SK-N-SH (cell line): ENCODE data around the gene SHANK1. TPM values are rescaled to one million over a fixed set of nuclear protein-coding genes. Genes with fewer than 3 reads are reported as not detected.

Experiments
- CTCF ChIA-PET: fragments of 300-600, 350-600 bp; formaldehyde crosslinking; extraction: SDS; loops from one replicate; lab custom pipeline; 2021; lab: Yijun Ruan, JAX
- POLR2A ChIA-PET: fragments of 350-600 bp; sonication (Branson Sonifier 250); formaldehyde crosslinking; extraction: SDS; loops from one replicate; lab custom pipeline; 2020; ENCODE audit warnings: antibody characterized with exemption, inconsistent platforms; lab: Yijun Ruan, JAX
- DNase-seq: peaks from one replicate; pipeline ENCODE4 v3.0.0; 2012
- H2AFZ ChIP-seq: fragments of 200-600 bp; sonication (generic); 2 replicates; pipeline ENCODE4 v1.8.1; 2016; ENCODE audit warnings: antibody characterized with exemption, mild to moderate bottlenecking, low read depth
- H3F3A ChIP-seq: fragments of 200-600 bp; sonication (generic); replicated peaks from 2 replicates; pipeline ENCODE3; 2016; ENCODE audit warnings: antibody characterized with exemption, mild to moderate bottlenecking; ENCODE audit not compliant: insufficient read depth
- H3K27ac ChIP-seq, 2 experiments: fragments of 200-500 bp in 1 of 2; fragments of 200-600 bp in 1 of 2; sonication (Bioruptor generic) in 1 of 2; sonication (generic), shearing (Covaris generic) in 1 of 2; 2 replicates each; pipeline versions ENCODE4 v1.5.1 to v1.6.1; 2014 to 2016; ENCODE audit warnings: low read depth in 2 of 2, inconsistent platforms in 1 of 2, low read length in 1 of 2, mild to moderate bottlenecking in 1 of 2, mixed read lengths in 1 of 2
- H3K27me3 ChIP-seq: fragments of 200-600 bp; sonication (generic), shearing (Covaris generic); 2 replicates; pipeline ENCODE4 v1.6.1; 2016; ENCODE audit warnings: mixed run types; ENCODE audit not compliant: insufficient read depth
- H3K36me3 ChIP-seq, 2 experiments: fragments of 200-500 bp in 1 of 2; fragments of 200-600 bp in 1 of 2; sonication (Bioruptor generic) in 1 of 2; sonication (generic) in 1 of 2; replicated peaks in 1 of 2; 2 replicates each; pipeline versions ENCODE3 to v1.5.1; 2014 to 2016; ENCODE audit warnings: low read length in 1 of 2, mild to moderate bottlenecking in 1 of 2; ENCODE audit not compliant: insufficient read depth in 2 of 2, control insufficient read depth in 1 of 2
- H3K4me1 ChIP-seq, 2 experiments: fragments of 200-500 bp in 1 of 2; fragments of 200-600 bp in 1 of 2; sonication (Bioruptor generic) in 1 of 2; sonication (generic), shearing (Covaris generic) in 1 of 2; 2 replicates each; pipeline versions ENCODE4 v1.5.1 to v1.6.1; 2014 to 2016; ENCODE audit warnings: low read depth in 1 of 2, low read length in 1 of 2, mixed run types in 1 of 2; ENCODE audit not compliant: insufficient read depth in 2 of 2, control insufficient read depth in 1 of 2
- H3K4me2 ChIP-seq: fragments of 200-600 bp; sonication (generic), shearing (Covaris generic); 2 replicates; pipeline ENCODE4 v1.6.1; 2017; ENCODE audit warnings: mixed run types
- H3K4me3 ChIP-seq, 2 experiments: fragments of 200-500 bp in 1 of 2; fragments of 200-600 bp in 1 of 2; sonication (Bioruptor generic) in 1 of 2; sonication (generic), shearing (Covaris generic) in 1 of 2; 2 replicates each; pipeline versions ENCODE4 v1.5.1 to v1.8.1; 2014 to 2016; ENCODE audit warnings: low read depth in 2 of 2, inconsistent platforms in 1 of 2, low read length in 1 of 2, mild to moderate bottlenecking in 1 of 2, mixed read lengths in 1 of 2, moderate library complexity in 1 of 2
- H3K79me2 ChIP-seq: fragments of 200-600 bp; sonication (generic); 2 replicates; pipeline ENCODE4 v1.8.1; 2017; ENCODE audit warnings: mild to moderate bottlenecking; ENCODE audit not compliant: insufficient read depth
- H3K9ac ChIP-seq: fragments of 200-600 bp; sonication (generic); 2 replicates; pipeline ENCODE4 v1.6.1; 2017; ENCODE audit warnings: mixed run types
- H3K9me2 ChIP-seq: fragments of 200-600 bp; sonication (generic); 2 replicates; pipeline ENCODE4 v1.6.1; 2017; ENCODE audit warnings: mixed run types
- H3K9me3 ChIP-seq: fragments of 200-600 bp; sonication (generic); 2 replicates; pipeline ENCODE4 v1.6.1; 2017; ENCODE audit warnings: mixed run types, mild to moderate bottlenecking, moderate library complexity
- H4K20me1 ChIP-seq: fragments of 200-600 bp; sonication (generic); 2 replicates; pipeline ENCODE4 v1.6.1; 2017; ENCODE audit warnings: mild to moderate bottlenecking, mixed run types; ENCODE audit not compliant: insufficient read depth
- CHD2 ChIP-seq: fragments of 150-350 bp; IDR thresholded peaks from 2 replicates; pipeline ENCODE4 v1.6.1; 2018; ENCODE audit warnings: low read length; ENCODE audit not compliant: partially characterized antibody
- ELF1 ChIP-seq: IDR thresholded peaks from 2 replicates; pipeline ENCODE4 v1.4.0; 2012
- GATA2 ChIP-seq: sonication (generic); formaldehyde crosslinking; IDR thresholded peaks from 2 replicates; pipeline ENCODE4 v1.5.0; 2020; ENCODE audit warnings: mild to moderate bottlenecking, missing genetic modification reagents
- MXI1 ChIP-seq: IDR thresholded peaks from 2 replicates; pipeline ENCODE4 v1.6.1; 2012; ENCODE audit warnings: mild to moderate bottlenecking, low read depth, low read length, improper control_type of control experiment
- RAD21 ChIP-seq: IDR thresholded peaks from 2 replicates; pipeline ENCODE4 v1.6.1; 2012; ENCODE audit warnings: mild to moderate bottlenecking, low read length
- RCOR1 ChIP-seq: fragments of 150-350 bp; IDR thresholded peaks from 2 replicates; pipeline ENCODE4 v1.6.1; 2017; ENCODE audit warnings: antibody characterized with exemption, low read length
- RXRA ChIP-seq: IDR thresholded peaks from 2 replicates; pipeline ENCODE4 v1.4.0; 2012; ENCODE audit warnings: low read depth, mild to moderate bottlenecking, borderline replicate concordance
- WGBS: methylation state at CpG from one replicate; pipeline ENCODE4 v1.1.6; 2017; ENCODE audit warnings: low lambda C conversion rate; 5-methylcytosine and 5-hydroxymethylcytosine counted together
- polyA plus RNA-seq, 3 experiments: library from polyadenylated mRNA; depleted of rRNA; stranded (reverse); fragments of >200 nt; gene quantifications; 2 replicates each; pipeline ENCODE4 v1.2.3, GENCODE V29; 2012
- TF ChIP-seq, protein P1 (sequence below): IDR thresholded peaks from 2 replicates; pipeline ENCODE4 v1.4.0; 2012; ENCODE audit warnings: low read depth
- TF ChIP-seq, protein P2 (sequence below): fragments of 150-350 bp; IDR thresholded peaks from 2 replicates; pipeline ENCODE4 v1.6.1; 2016; ENCODE audit warnings: mild to moderate bottlenecking, low read depth, low read length
- TF ChIP-seq, protein P3 (sequence below): IDR thresholded peaks from 2 replicates; pipeline ENCODE4 v1.4.0; 2012; ENCODE audit warnings: low read depth, borderline replicate concordance
- TF ChIP-seq, protein P4 (sequence below): fragments of 150-350 bp; IDR thresholded peaks from 2 replicates; pipeline ENCODE4 v1.6.1; 2017; ENCODE audit warnings: antibody characterized with exemption, low read length, low read depth, borderline replicate concordance

The SHANK1 gene
- polyA plus RNA-seq, 1 of the 3 experiments (the other 2 are of a cell fraction) = 0.28 TPM

DNA sequence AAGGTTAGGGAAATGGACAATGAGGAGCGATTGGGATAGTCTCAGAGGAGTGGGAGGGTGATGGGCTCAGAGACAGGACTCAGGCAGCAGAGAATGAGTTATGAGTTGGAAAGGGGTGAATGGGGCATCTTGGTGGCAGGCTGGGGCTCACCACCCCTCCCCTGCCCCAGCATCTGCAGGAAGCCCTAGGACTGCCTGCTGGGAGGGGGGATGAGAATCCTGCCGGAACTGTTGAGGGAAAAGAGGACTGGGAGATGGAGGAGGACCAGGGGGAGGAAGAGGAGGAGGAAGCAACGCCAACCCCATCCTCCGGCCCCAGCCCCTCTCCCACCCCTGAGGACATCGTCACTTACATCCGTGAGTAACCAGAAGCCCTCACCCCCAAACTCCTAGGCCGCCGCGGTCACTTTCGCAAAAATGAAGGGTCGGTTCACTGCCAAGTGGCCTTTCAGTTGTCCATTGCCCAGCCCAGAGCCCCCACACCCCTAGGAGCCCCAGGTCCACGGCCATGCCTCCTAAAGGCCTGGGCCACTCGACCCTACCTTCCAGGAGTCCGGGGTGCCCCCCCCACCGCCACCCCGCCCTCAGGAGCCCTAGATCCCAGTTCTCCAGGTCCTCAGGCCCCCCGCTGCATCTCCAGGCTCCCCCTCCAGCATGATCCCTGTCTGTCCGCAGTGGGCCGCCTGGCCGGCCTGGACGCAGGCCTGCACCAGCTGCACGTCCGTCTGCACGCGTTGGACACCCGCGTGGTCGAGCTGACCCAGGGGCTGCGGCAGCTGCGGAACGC, 4.3 kb upstream of the SHANK1 start:
- 41% methylated on average over 24 of the region's 31 CpGs for whole genome bisulfite sequencing
- CTCF ChIA-PET = interaction anchor here (0.7 to 6.4 kb wide), 20 partner anchors 9 to 198 kb away, joined by 3 to 113 read pairs (median 7); no protein-coding TSS in a partner anchor
- H3F3A ChIP-seq = peaks cover 3% of the 10 kb centered on the region
- peaks cover 0 to 21% of the 10 kb centered on the region in 2 experiments; a peak in 2 of 4 replicates for H3K4me1 ChIP-seq
- no peak for TF ChIP-seq RCOR1
- peak; percentile 92; the same call in 1 of the 2 replicates for TF ChIP-seq MXI1
- TF ChIP-seq, protein P1, sequence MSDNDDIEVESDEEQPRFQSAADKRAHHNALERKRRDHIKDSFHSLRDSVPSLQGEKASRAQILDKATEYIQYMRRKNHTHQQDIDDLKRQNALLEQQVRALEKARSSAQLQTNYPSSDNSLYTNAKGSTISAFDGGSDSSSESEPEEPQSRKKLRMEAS = peak; percentile 63; the same call in 1 of the 2 replicates
- TF ChIP-seq, all 33 proteins: peak for 2
- DNase-seq = no peak
- no peaks in the 10 kb centered on the region for H3K9me3 ChIP-seq
- H3K27me3 ChIP-seq = no peaks in the 10 kb centered on the region
- H2AFZ ChIP-seq = peak overlapping the region; percentile 67
- H3K79me2 ChIP-seq = peaks cover 13% of the 10 kb centered on the region
- H3K9ac ChIP-seq = peak overlapping the region; percentile 16; the same call in 1 of the 2 replicates
- no peaks in the 10 kb centered on the region for H4K20me1 ChIP-seq
- no peaks in the 10 kb centered on the region for H3K36me3 ChIP-seq
- H3K27ac ChIP-seq = peak overlapping the region; percentile 46 to 86; a peak in 3 of 4 replicates
- POLR2A ChIA-PET = interaction anchor here (0.9 to 1.4 kb wide), 4 partner anchors 14 to 81 kb away, joined by 3 to 6 read pairs (median 4); no protein-coding TSS in a partner anchor
- peak overlapping the region; percentile 62 to 72 for H3K4me3 ChIP-seq
- H3K4me2 ChIP-seq = peak overlapping the region; percentile 84
- H3K9me2 ChIP-seq = no peaks in the 10 kb centered on the region

DNA sequence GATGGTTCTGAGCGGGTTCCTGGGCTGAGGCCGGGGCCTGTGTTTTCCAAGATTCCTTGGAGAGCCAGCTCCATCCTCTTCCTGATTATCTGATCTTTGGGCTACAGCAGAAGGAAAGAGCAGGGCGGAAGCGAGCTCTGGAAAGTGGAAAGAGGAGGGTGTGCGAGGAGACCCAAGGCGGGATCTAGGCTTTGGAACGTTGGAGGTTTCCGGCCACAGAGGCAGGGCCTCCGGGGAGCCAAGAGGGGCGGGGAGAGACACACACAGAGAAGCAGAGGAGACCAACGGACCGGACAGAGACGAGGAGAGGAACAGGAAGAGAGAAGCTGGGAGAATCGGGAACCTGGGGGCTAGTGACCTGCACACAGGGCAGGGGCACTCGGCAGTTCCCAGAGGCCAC, 3.5 kb upstream of the SHANK1 start, which contains the start of gene CLEC11A:
CLEC11A (plus strand) TSS at position 296 of the 400 bp plus-strand sequence. CDS start 162 bp downstream, outside the sequence.
- no peaks in the 10 kb centered on the region for H4K20me1 ChIP-seq
- WGBS = 84% methylated on average over 15 of the region's 15 CpGs
- peaks cover 0 to 19% of the 10 kb centered on the region in 2 experiments; a peak in 2 of 4 replicates for H3K4me1 ChIP-seq
- H3K4me2 ChIP-seq = peak within 1 kb of the TSS; percentile 84
- ChIA-PET CTCF (interaction anchor here (1.0 to 6.4 kb wide), 4 partner anchors 18 to 395 kb away, joined by 3 to 113 read pairs (median 30); no protein-coding TSS in a partner anchor), POLR2A (no interaction called here)
- peak within 1 kb of the TSS; percentile 67 for H2AFZ ChIP-seq
- peaks cover 13% of the 10 kb centered on the region for H3K79me2 ChIP-seq
- H3K9me2 ChIP-seq = no peaks in the 10 kb centered on the region
- DNase-seq = no peak
- peak within 1 kb of the TSS; percentile 16; the same call in 1 of the 2 replicates for H3K9ac ChIP-seq
- H3K27ac ChIP-seq = peak within 1 kb of the TSS; percentile 46 to 86; a peak in 2 of 4 replicates
- H3K36me3 ChIP-seq = no peaks in the 10 kb centered on the region
- no peaks in the 10 kb centered on the region for H3K27me3 ChIP-seq
- peak within 1 kb of the TSS; percentile 62 to 72; a peak in 3 of 4 replicates for H3K4me3 ChIP-seq
- H3F3A ChIP-seq = no peaks in the 10 kb centered on the region
- no peaks in the 10 kb centered on the region for H3K9me3 ChIP-seq
- TF ChIP-seq ELF1 (no peak), MXI1 (no peak), RXRA (no peak), GATA2 (no peak)

DNA sequence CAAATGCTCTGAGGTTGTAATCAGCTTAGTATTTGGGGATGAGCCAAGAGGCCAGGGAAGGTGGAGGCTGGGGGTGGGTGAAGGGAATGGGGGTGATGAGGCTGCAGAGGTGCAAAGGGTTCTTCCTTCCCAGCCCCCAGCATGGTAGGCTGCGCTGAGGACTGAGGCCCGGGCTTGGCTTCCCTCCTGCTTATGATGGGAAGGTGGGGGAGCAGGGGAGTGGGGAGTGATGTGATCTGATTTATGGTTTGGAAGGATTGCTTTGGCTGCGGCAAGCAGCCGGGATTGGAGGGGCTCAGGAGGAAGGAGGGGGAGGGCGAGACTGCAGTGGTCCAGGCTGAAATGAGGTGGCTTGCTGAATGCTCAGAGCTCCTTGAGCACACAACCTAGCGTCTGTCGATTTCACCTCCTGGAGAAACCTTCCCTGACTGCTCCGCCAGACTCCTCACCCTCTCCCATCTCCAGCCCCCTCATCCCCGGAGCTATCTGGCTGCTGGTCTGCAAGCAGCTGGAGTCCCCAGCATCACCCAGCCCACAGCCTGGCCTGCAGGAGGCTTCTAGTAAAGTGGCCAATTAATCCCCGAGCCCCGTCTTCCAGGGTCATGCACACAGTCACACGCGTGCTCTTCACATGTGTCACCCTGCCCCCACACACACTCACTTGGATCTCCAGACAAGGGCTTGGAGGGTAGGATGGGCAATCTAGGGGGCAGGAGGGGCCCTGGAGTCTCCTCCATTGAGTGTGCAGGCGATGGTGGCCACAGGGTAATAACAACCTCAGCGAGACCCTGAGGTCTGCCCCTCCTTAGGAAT, 2.8 kb upstream of the SHANK1 start:
- H3K9me3 ChIP-seq = no peaks in the 10 kb centered on the region
- no peak for TF ChIP-seq GATA2
- TF ChIP-seq, protein P2, sequence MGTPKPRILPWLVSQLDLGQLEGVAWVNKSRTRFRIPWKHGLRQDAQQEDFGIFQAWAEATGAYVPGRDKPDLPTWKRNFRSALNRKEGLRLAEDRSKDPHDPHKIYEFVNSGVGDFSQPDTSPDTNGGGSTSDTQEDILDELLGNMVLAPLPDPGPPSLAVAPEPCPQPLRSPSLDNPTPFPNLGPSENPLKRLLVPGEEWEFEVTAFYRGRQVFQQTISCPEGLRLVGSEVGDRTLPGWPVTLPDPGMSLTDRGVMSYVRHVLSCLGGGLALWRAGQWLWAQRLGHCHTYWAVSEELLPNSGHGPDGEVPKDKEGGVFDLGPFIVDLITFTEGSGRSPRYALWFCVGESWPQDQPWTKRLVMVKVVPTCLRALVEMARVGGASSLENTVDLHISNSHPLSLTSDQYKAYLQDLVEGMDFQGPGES = no peak
- TF ChIP-seq RAD21 = no peak
- TF ChIP-seq, protein P3, sequence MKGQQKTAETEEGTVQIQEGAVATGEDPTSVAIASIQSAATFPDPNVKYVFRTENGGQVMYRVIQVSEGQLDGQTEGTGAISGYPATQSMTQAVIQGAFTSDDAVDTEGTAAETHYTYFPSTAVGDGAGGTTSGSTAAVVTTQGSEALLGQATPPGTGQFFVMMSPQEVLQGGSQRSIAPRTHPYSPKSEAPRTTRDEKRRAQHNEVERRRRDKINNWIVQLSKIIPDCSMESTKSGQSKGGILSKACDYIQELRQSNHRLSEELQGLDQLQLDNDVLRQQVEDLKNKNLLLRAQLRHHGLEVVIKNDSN = no peak
- TF ChIP-seq CHD2 = no peak
- TF ChIP-seq, protein P4, sequence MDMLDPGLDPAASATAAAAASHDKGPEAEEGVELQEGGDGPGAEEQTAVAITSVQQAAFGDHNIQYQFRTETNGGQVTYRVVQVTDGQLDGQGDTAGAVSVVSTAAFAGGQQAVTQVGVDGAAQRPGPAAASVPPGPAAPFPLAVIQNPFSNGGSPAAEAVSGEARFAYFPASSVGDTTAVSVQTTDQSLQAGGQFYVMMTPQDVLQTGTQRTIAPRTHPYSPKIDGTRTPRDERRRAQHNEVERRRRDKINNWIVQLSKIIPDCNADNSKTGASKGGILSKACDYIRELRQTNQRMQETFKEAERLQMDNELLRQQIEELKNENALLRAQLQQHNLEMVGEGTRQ = no peak
- TF ChIP-seq, all 33 proteins: peak for 0
- CTCF ChIA-PET = interaction anchor here (0.7 to 6.4 kb wide), 5 partner anchors 17 to 394 kb away, joined by 3 to 113 read pairs (median 20); no protein-coding TSS in a partner anchor
- H3K4me2 ChIP-seq = no peak overlapping the region
- no peaks in the 10 kb centered on the region for H3K27me3 ChIP-seq
- POLR2A ChIA-PET = no interaction called here
- no peak overlapping the region for H2AFZ ChIP-seq
- H3F3A ChIP-seq = no peaks in the 10 kb centered on the region
- peaks cover 13% of the 10 kb centered on the region for H3K79me2 ChIP-seq
- H3K36me3 ChIP-seq = no peaks in the 10 kb centered on the region
- H3K4me1 ChIP-seq = peaks cover 0 to 19% of the 10 kb centered on the region in 2 experiments; a peak in 1 of 4 replicates
- H4K20me1 ChIP-seq = no peaks in the 10 kb centered on the region
- no peaks in the 10 kb centered on the region for H3K9me2 ChIP-seq
- no peak overlapping the region for H3K4me3 ChIP-seq
- H3K27ac ChIP-seq = no peak overlapping the region
- WGBS = 78% methylated on average over 10 of the region's 15 CpGs
- no peak overlapping the region for H3K9ac ChIP-seq
- DNase-seq = no peak
